Transverse colon (tissue), 1 donor: ENCODE results near the gene RSPH4A.

Experiments used
- EP300 ChIP-seq: sonication (generic); formaldehyde crosslinking; IDR thresholded peaks from one replicate; pipeline ENCODE4 v1.6.1; 2017; ENCODE audit warnings: antibody characterized with exemption, low read depth
- POLR2A ChIP-seq: fragments of 450-650 bp; IDR thresholded peaks from one replicate; pipeline ENCODE4 v1.6.1; 2016; ENCODE audit warnings: antibody characterized with exemption, mild to moderate bottlenecking, moderate library complexity

DNA sequence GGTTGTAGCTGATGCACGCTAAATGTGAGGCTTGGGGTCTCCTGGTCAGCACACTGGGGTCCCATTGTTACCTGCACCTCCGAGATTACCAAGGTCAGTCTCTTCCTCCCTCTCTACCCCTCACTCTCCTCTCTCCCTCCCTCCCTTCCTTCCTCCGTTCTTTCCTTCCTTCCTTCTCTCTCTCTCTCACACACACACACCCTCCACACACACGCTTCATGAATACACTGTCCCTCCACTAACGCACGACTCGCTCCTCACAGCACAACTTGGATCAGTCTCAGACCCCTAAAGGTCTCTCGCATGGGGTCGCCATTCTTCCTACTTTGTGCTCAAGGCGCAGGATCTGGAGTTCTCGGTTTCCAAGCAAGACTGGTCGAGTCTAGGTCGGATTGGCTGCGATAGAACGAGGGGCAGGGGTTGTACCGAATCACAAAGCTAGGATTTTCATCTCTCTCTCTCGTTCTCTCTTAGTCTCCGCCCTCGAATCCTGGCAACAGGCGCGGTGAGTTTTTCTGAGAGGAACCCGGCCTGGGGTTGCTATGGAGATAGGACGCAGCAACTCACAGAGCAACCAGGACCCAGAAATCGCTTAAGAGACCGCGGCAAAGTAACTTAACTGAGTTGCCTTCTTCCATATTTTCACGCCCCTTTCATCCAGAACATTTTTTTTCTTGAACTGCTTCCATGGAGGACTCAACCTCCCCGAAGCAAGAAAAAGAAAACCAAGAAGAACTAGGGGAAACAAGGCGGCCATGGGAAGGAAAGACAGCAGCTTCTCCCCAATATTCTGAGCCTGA is at the start of gene RSPH4A:
- TF ChIP-seq POLR2A (no peak), EP300 (no peak)
